GM19452 (cell line): ENCODE data around the gene FAM171A1.
"Not testable (repeated sequence)": the region's sequence is repeated elsewhere in the genome, so short reads cannot be mapped to it uniquely, and the experiment has no call there.

Source experiments
- ATAC-seq: cut with Tn5 transposase; IDR thresholded peaks from one replicate; pipeline ENCODE4 v1.9.1; 2021; ENCODE audit not compliant: unreplicated experiment

Gene FAM171A1

GRCh38 chr10:15370856-15371701 is at the start of gene FAM171A1:
Gene FAM171A1, minus strand, starts transcription at chr10:15371289. Its CDS starts 237 bp downstream, at chr10:15371052.
- no peak for ATAC-seq

- no peak for ATAC-seq
These were observed 49.8 kb upstream of the FAM171A1 start for GRCh38 chr10:15420858-15421257.

GRCh38 chr10:15419279-15419874 is 48.3 kb upstream of the FAM171A1 start:
- peak; percentile 72 for ATAC-seq

DNA sequence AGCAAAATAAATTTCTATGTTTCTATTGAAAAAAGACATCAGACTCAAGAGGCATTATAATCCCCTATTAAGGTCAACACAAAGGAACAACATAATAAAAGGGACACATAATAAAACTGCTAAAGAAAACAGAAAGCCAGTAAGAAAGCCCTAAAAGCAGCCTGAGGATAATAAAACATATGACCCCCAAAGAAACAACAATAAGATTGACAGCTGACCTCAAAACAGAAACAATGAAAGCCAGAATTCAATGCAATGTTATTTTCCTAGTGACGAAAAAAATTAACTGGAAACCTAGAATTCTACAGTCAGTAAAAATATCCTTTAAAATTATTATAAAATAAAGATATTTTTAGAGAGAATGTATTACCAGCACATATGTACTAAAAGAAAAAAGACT is 44.9 kb upstream of the FAM171A1 start:
- no peak for ATAC-seq

DNA sequence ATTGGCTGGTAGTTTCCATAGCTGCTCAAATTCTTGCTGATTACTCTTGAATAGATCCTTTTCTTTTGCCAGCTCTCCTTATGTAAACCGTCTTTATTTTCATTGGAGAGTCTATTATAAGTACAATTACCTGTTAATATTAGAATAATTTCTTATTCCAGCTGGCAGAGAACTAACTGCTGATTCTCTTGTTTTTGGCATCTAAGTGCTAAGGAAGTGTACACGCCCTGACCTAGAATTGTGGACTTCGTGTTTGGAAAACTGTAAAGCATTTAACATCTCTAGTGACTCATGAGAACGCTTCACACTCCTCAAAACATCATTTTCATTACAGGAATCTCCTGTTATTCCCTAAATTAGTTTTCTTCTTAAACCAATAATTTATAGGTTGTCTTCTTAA is 39.9 kb upstream of the FAM171A1 start:
- no peak for ATAC-seq

- ATAC-seq: not testable (repeated sequence)
These were observed 38.3 kb upstream of the FAM171A1 start for GRCh38 chr10:15409350-15409749.

DNA sequence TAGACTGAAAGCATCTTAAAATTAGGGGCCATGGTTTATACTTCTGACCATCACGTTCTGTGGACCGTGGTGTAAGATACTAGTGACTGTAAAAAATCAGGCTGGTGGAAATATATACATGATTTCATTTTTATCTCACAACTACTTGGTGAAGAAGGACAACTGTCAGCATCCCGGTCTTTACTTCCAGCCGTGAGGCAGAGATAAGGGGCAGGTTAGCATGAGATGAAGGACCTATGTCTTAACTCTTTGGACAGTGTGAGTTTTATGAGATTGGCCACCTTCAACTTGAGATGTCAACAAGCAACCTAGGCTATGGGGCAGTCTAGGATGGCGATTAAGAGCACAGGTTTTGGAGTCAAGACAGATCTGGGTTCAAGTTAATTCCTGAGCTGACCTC is 37.5 kb upstream of the FAM171A1 start:
- ATAC-seq: no peak

DNA sequence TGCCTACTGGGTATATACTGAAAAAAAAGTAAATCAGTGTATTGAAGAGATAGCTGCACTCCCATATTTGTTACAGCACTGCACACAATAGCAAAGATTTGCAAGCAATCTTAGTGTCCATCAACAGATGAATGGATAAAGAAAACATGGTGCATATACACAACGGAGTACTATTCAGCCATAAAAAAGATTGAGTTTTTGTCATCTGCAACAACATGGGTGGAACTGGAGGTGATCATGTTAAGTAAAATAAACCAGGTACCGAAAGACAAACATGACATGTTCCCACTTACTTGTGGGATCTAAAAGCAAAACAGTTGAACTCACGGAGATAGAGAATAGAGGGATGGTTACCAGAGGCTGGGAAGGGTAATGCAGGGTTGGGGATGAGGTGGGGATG is 34.2 kb upstream of the FAM171A1 start:
- ATAC-seq: no peak

- no peak for ATAC-seq
These were observed 30.3 kb upstream of the FAM171A1 start for GRCh38 chr10:15401382-15401781.

DNA sequence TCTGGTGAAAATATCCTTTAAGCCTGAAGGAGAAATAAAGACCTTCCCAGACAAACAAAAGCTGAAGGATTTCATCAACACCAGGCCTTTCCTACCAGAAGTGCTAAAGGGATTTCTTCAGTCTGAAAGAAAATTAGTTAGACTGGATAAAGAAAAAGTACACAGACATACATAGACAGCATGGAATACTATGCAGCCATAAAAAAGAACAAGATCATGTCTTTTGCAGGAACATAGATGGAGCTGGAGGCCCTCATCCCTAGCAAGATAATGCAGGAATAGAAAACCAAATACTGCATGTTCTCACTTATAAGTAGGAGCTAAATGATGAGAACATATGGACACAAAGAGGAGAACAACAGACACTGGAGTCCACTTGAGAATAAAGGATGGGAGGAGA is 29.4 kb upstream of the FAM171A1 start:
- ATAC-seq: not testable (repeated sequence)

- no peak for ATAC-seq
These were observed 28.1 kb upstream of the FAM171A1 start for GRCh38 chr10:15399060-15399661.

GRCh38 chr10:15395935-15396334 is 24.8 kb upstream of the FAM171A1 start:
- no peak for ATAC-seq

- ATAC-seq: no peak
These were observed 22.2 kb upstream of the FAM171A1 start for GRCh38 chr10:15393139-15393825.

DNA sequence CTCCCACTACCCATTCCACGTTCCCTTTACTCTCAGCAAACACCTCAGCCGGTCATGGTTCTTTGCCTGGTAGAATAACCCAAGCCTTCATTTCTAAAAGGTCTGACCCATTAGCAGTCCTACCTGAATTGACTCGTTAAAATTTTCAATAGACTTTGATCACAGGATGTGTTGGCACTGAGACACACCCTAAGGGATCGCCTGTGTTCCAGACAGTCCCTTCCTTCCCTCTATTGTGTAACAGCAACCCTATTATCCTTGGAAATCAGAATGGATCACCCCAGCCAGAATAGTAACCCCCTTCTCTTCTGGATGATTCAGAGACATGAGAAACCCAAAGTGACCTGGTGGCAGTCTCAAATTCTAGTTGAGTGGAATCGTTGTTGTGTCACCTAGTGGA is 20.4 kb upstream of the FAM171A1 start:
- ATAC-seq: no peak

- not testable (repeated sequence) for ATAC-seq
These were observed 17.1 kb upstream of the FAM171A1 start for GRCh38 chr10:15388172-15388571.

DNA sequence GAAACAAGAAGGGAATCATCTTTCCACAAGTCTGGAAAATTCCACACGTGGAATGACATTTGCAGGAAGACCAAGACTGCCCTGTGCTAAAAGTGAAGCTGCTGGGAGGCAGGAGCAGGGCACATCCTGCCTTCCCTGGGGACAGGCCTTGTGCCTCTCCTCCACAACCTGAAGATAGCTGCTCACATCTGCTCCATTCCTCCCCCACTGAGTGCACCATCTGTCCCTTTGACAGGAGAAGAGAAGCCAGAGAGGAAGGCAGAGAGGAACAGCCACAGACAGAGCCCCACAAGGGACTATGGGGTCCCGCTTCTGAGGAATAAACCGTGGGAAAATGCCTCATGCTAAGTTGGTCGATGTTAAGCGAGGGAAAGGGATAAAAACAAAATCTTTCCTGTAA is 15.9 kb upstream of the FAM171A1 start:
- no peak for ATAC-seq

GRCh38 chr10:15385552-15386455 is 14.7 kb upstream of the FAM171A1 start:
- no peak for ATAC-seq

GRCh38 chr10:15381420-15381819 is 10.3 kb upstream of the FAM171A1 start:
- ATAC-seq: no peak

DNA sequence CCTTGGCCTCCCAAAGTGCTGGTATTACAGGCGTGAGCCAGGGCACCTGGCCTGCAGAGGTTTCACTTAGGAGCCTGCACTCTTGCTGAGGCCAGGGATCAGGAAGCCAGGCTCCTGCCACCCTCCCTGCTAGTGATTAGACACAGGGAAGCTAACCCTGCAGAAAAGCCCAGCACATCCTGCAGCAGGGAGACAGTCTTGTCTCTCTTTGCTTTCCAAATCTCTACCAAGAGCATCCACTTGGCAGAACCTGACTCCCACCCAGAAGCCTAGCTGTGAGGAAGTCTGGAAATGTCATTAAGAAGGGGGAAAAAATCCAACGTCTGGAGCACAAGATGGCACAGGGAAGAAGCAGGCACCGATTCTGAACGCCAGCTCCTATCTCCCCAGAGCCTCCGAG is 8.0 kb upstream of the FAM171A1 start:
- no peak for ATAC-seq

GRCh38 chr10:15378569-15378968 is 7.5 kb upstream of the FAM171A1 start:
- ATAC-seq: no peak
